ENCODE data around the gene POLRMT.
"Not testable (repeated sequence)": the region's sequence is repeated elsewhere in the genome, so short reads cannot be mapped to it uniquely, and the experiment has no call there.

Gene POLRMT

GRCh38 chr19:647566-648284, 14.4 kb upstream of the POLRMT start:
- no peak for DNase-seq (ENCODE audit: low spot score)

GRCh38 chr19:646779-647565, 13.6 kb upstream of the POLRMT start:
- DNase-seq (ENCODE audit: low spot score) = no peak

- no peak for DNase-seq (ENCODE audit: low spot score)
Measured at GRCh38 chr19:645912-646778, 12.8 kb upstream of the POLRMT start.

- no peak for DNase-seq (ENCODE audit: low spot score)
Measured at GRCh38 chr19:644789-645188, 11.5 kb upstream of the POLRMT start.

- DNase-seq (ENCODE audit: low spot score) = no peak
Measured at GRCh38 chr19:644363-644762, 11.0 kb upstream of the POLRMT start.

- no peak for DNase-seq (ENCODE audit: low spot score)
Measured at GRCh38 chr19:643736-644135, 10.4 kb upstream of the POLRMT start.

GRCh38 chr19:642767-643727, 9.7 kb upstream of the POLRMT start:
- DNase-seq (ENCODE audit: low spot score) = no peak

GRCh38 chr19:641702-642101, 8.4 kb upstream of the POLRMT start:
- no peak for DNase-seq (ENCODE audit: low spot score)

- no peak for DNase-seq (ENCODE audit: low spot score)
Measured at GRCh38 chr19:640606-641189, 7.4 kb upstream of the POLRMT start.

- no peak for DNase-seq (ENCODE audit: low spot score)
Measured at GRCh38 chr19:640161-640558, 6.8 kb upstream of the POLRMT start.

GRCh38 chr19:639253-640160, 6.2 kb upstream of the POLRMT start, which contains the start of gene FGF22:
Gene FGF22, plus strand, starts transcription at chr19:639879. Its CDS starts 47 bp downstream, at chr19:639926.
- peak; percentile 86 for DNase-seq (ENCODE audit: low spot score)

- DNase-seq (ENCODE audit: low spot score) = no peak
Measured at GRCh38 chr19:638906-639252, 5.5 kb upstream of the POLRMT start.

GRCh38 chr19:634975-635652, 1.8 kb upstream of the POLRMT start:
- DNase-seq (ENCODE audit: low spot score) = no peak

- no peak for DNase-seq (ENCODE audit: low spot score)
Measured at GRCh38 chr19:633786-634639, 676 bp upstream of the POLRMT start.

- peak; percentile 57 for DNase-seq (ENCODE audit: low spot score)
Measured at GRCh38 chr19:632579-633067, 714 bp downstream of the POLRMT start.

- no peak for DNase-seq (ENCODE audit: low spot score)
Measured at GRCh38 chr19:629961-630714, 3.2 kb downstream of the POLRMT start.

- not testable (repeated sequence) for DNase-seq (ENCODE audit: low spot score)
Measured at GRCh38 chr19:629515-629914, 3.8 kb downstream of the POLRMT start.
